H1 (cell line): ENCODE measurements around the gene DDA1. TPM values are rescaled to one million over a fixed set of nuclear protein-coding genes. Genes with fewer than 3 reads are reported as not detected.

Experiments
- CTCF ChIA-PET: fragments of 300-600 bp; sonication (Branson Sonifier 250); formaldehyde crosslinking; loops from one replicate; lab custom pipeline; 2021; ENCODE audit not compliant: partially characterized antibody; lab: Charles Lee
- POLR2A ChIA-PET: fragments of 300-600 bp; sonication (Branson Sonifier 250); formaldehyde crosslinking; loops from one replicate; lab custom pipeline; 2021; ENCODE audit warnings: inconsistent platforms; ENCODE audit not compliant: partially characterized antibody; lab: Charles Lee
- DNase-seq, 2 experiments: peaks; one replicate each; pipeline versions ENCODE4 v3.0.0 to v3.0.0-alpha.2; 2010 to 2022; ENCODE audit warnings: low spot score in 2 of 2, low read depth in 1 of 2, mixed read lengths in 1 of 2
- FAIRE-seq: peaks from 2 replicates; lab custom pipeline; 2011; peaks lifted over from hg19 to GRCh38; lab: Jason Lieb, UNC
- H2AFZ ChIP-seq: 2 replicates; pipeline ENCODE4 v1.8.1; 2012; ENCODE audit warnings: low read length, inconsistent platforms
- H2AK5ac ChIP-seq: 2 replicates; pipeline ENCODE4 v1.6.1; 2013; ENCODE audit warnings: low read depth, low read length
- H2BK120ac ChIP-seq: replicated peaks from 2 replicates; pipeline ENCODE3; 2013; ENCODE audit warnings: low read depth, low read length, inconsistent platforms
- H2BK12ac ChIP-seq: 2 replicates; pipeline ENCODE4 v1.6.1; 2013; ENCODE audit warnings: low read depth, low read length
- H2BK15ac ChIP-seq: 2 replicates; pipeline ENCODE4 v1.6.1; 2013; ENCODE audit warnings: low read length
- H2BK20ac ChIP-seq: 2 replicates; pipeline ENCODE4 v1.6.1; 2013; ENCODE audit warnings: low read length
- H2BK5ac ChIP-seq: 2 replicates; pipeline ENCODE4 v1.6.1; 2013; ENCODE audit warnings: low read depth, low read length
- H3K14ac ChIP-seq: 2 replicates; pipeline ENCODE4 v1.6.1; 2013; ENCODE audit warnings: inconsistent platforms; ENCODE audit not compliant: insufficient read length
- H3K18ac ChIP-seq: 2 replicates; pipeline ENCODE4 v1.6.1; 2013; ENCODE audit warnings: low read length; ENCODE audit errors: extremely low read depth
- H3K23ac ChIP-seq: 2 replicates; pipeline ENCODE4 v1.6.1; 2013; ENCODE audit warnings: inconsistent platforms; ENCODE audit not compliant: insufficient read length
- H3K23me2 ChIP-seq: 2 replicates; pipeline ENCODE4 v1.6.1; 2013; ENCODE audit warnings: low read depth, low read length
- H3K27ac ChIP-seq: 2 replicates; pipeline ENCODE4 v1.6.1; 2011; ENCODE audit warnings: low read depth, low read length, inconsistent platforms
- H3K27me3 ChIP-seq, 4 experiments: replicated peaks in 1 of 4; 1 replicate in 1 of 4; 2 replicates in 3 of 4; pipeline versions ENCODE4 v1.6.1 to v1.8.1; 2011 to 2013; ENCODE audit warnings: low read length in 3 of 4, mild to moderate bottlenecking in 3 of 4, inconsistent platforms in 2 of 4, mixed read lengths in 2 of 4, moderate library complexity in 1 of 4; ENCODE audit not compliant: control insufficient read depth in 3 of 4, insufficient read depth in 3 of 4; ENCODE audit errors: extremely low read depth in 1 of 4
- H3K36me3 ChIP-seq, 4 experiments: 2 replicates each; pipeline versions ENCODE4 v1.6.1 to v1.8.1; 2011 to 2013; ENCODE audit warnings: mild to moderate bottlenecking in 4 of 4, low read length in 3 of 4, moderate library complexity in 2 of 4, control low read depth in 1 of 4, inconsistent platforms in 1 of 4; ENCODE audit not compliant: insufficient read depth in 4 of 4, control insufficient read depth in 2 of 4
- H3K4ac ChIP-seq: replicated peaks from 2 replicates; pipeline ENCODE3; 2013; ENCODE audit warnings: low read length, low read depth, mixed read lengths, inconsistent platforms; ENCODE audit not compliant: insufficient read length
- H3K4me1 ChIP-seq, 4 experiments: replicated peaks in 1 of 4; 1 replicate in 1 of 4; 2 replicates in 3 of 4; pipeline versions ENCODE4 v1.6.1 to v1.8.1; 2011 to 2013; ENCODE audit warnings: low read length in 3 of 4, inconsistent platforms in 2 of 4, mixed read lengths in 1 of 4; ENCODE audit not compliant: insufficient read depth in 4 of 4, control insufficient read depth in 3 of 4
- H3K4me2 ChIP-seq, 2 experiments: 2 replicates each; pipeline versions ENCODE4 v1.6.1 to v1.8.1; 2011 to 2013; ENCODE audit warnings: low read depth in 2 of 2, low read length in 2 of 2, control low read depth in 1 of 2, inconsistent platforms in 1 of 2, mild to moderate bottlenecking in 1 of 2; ENCODE audit not compliant: insufficient read depth in 1 of 2
- H3K4me3 ChIP-seq, 4 experiments: fragments of 200-600, 300-600 bp in 1 of 4; sonication (generic), shearing (Covaris generic), sonication (Bioruptor Twin) in 1 of 4; 2 replicates each; pipeline versions ENCODE4 v1.5.1 to v1.8.1; 2011 to 2016; ENCODE audit warnings: low read length in 4 of 4, low read depth in 3 of 4, control low read depth in 2 of 4, inconsistent platforms in 2 of 4, mild to moderate bottlenecking in 2 of 4, mixed read lengths in 1 of 4, moderate library complexity in 1 of 4; ENCODE audit not compliant: insufficient read depth in 2 of 4; ENCODE audit errors: extremely low read depth in 1 of 4
- H3K56ac ChIP-seq: replicated peaks from 2 replicates; pipeline ENCODE3; 2013; ENCODE audit warnings: low read depth, mild to moderate bottlenecking, mixed read lengths, low read length, inconsistent platforms; ENCODE audit not compliant: insufficient read length
- H3K79me1 ChIP-seq: 2 replicates; pipeline ENCODE4 v1.6.1; 2013; ENCODE audit warnings: low read depth, low read length, control low read depth
- H3K79me2 ChIP-seq, 2 experiments: 2 replicates each; pipeline versions ENCODE4 v1.6.1 to v1.8.1; 2012 to 2013; ENCODE audit warnings: low read length in 2 of 2, mild to moderate bottlenecking in 2 of 2, inconsistent platforms in 1 of 2; ENCODE audit not compliant: insufficient read depth in 2 of 2, control insufficient read depth in 1 of 2
- H3K9ac ChIP-seq, 4 experiments: replicated peaks in 1 of 4; 1 replicate in 1 of 4; 2 replicates in 3 of 4; pipeline versions ENCODE4 v1.6.1 to v1.8.1; 2011 to 2013; ENCODE audit warnings: low read depth in 3 of 4, low read length in 3 of 4, control low read depth in 2 of 4, mild to moderate bottlenecking in 2 of 4, moderate library complexity in 2 of 4, inconsistent platforms in 1 of 4; ENCODE audit errors: extremely low read depth in 1 of 4
- H3K9me3 ChIP-seq, 2 experiments: 2 replicates each; pipeline versions ENCODE4 v1.6.1 to v1.8.1; 2012 to 2013; ENCODE audit warnings: mild to moderate bottlenecking in 2 of 2, moderate library complexity in 2 of 2, control low read depth in 1 of 2, inconsistent platforms in 1 of 2, low read depth in 1 of 2, low read length in 1 of 2, mixed read lengths in 1 of 2; ENCODE audit not compliant: insufficient read depth in 2 of 2
- H4K20me1 ChIP-seq, 2 experiments: replicated peaks in 1 of 2; 2 replicates each; pipeline versions ENCODE3 to v1.8.1; 2011 to 2013; ENCODE audit warnings: inconsistent platforms in 2 of 2, low read length in 2 of 2, mild to moderate bottlenecking in 1 of 2; ENCODE audit not compliant: insufficient read depth in 2 of 2, control insufficient read depth in 1 of 2
- H4K5ac ChIP-seq: 2 replicates; pipeline ENCODE4 v1.6.1; 2013; ENCODE audit warnings: low read length, low read depth, mixed read lengths, inconsistent platforms; ENCODE audit not compliant: insufficient read length
- H4K8ac ChIP-seq: 2 replicates; pipeline ENCODE4 v1.8.0; 2013; ENCODE audit warnings: mild to moderate bottlenecking, moderate library complexity, low read length, inconsistent platforms; ENCODE audit not compliant: insufficient read depth; ENCODE audit errors: extremely low read depth
- H4K91ac ChIP-seq: replicated peaks from 2 replicates; pipeline ENCODE3; 2013; ENCODE audit warnings: low read length, mixed read lengths, inconsistent platforms; ENCODE audit not compliant: insufficient read length
- ASH2L ChIP-seq: fragments of 200-600, 300-600 bp; sonication (generic); IDR thresholded peaks from one replicate; pipeline ENCODE4 v1.7.1; 2017; ENCODE audit warnings: low read length
- BCL11A ChIP-seq, 2 experiments: IDR thresholded peaks; one replicate each; pipeline ENCODE4 v1.6.1; 2011; ENCODE audit warnings: low read depth in 2 of 2, low read length in 2 of 2, mild to moderate bottlenecking in 2 of 2
- CHD2 ChIP-seq: IDR thresholded peaks from 2 replicates; pipeline ENCODE4 v1.6.1; 2012; ENCODE audit warnings: low read length, improper control_type of control experiment
- CTBP2 ChIP-seq: IDR thresholded peaks from 2 replicates; pipeline ENCODE4 v1.7.0; 2011; ENCODE audit warnings: borderline replicate concordance, mild to moderate bottlenecking, moderate library complexity, mixed read lengths, low read length; ENCODE audit not compliant: insufficient read depth, insufficient read length
- GABPA ChIP-seq: IDR thresholded peaks from 2 replicates; pipeline ENCODE4 v1.6.1; 2011; ENCODE audit warnings: mild to moderate bottlenecking, low read length, moderate library complexity, borderline replicate concordance; ENCODE audit not compliant: insufficient read depth
- KDM5A ChIP-seq: fragments of 200-600 bp; IDR thresholded peaks from 2 replicates; pipeline ENCODE4 v1.7.1; 2012; ENCODE audit warnings: mild to moderate bottlenecking, low read length, inconsistent platforms, mixed read lengths
- POLR2A ChIP-seq, 2 experiments: IDR thresholded peaks; 1 replicate in 1 of 2; 2 replicates in 1 of 2; pipeline ENCODE4 v1.6.1; 2011; ENCODE audit warnings: low read depth in 2 of 2, low read length in 2 of 2, mild to moderate bottlenecking in 2 of 2; ENCODE audit errors: control extremely low read depth in 1 of 2
- POU5F1 ChIP-seq: IDR thresholded peaks from 2 replicates; pipeline ENCODE4 v1.6.1; 2011; ENCODE audit warnings: low read depth, mild to moderate bottlenecking, low read length, moderate library complexity
- RBBP5 ChIP-seq: IDR thresholded peaks from 2 replicates; pipeline ENCODE4 v1.7.1; 2012; ENCODE audit warnings: low read depth, mild to moderate bottlenecking, inconsistent platforms, low read length, moderate library complexity, borderline replicate concordance
- SP1 ChIP-seq: IDR thresholded peaks from 2 replicates; pipeline ENCODE4 v1.6.1; 2011; ENCODE audit warnings: low read depth, low read length
- SP2 ChIP-seq: IDR thresholded peaks from 2 replicates; pipeline ENCODE4 v1.6.1; 2012; ENCODE audit warnings: mild to moderate bottlenecking, low read length, inconsistent platforms
- TAF7 ChIP-seq: optimal IDR thresholded peaks from 2 replicates; pipeline ENCODE3; 2011; ENCODE audit warnings: low read depth, mild to moderate bottlenecking, inconsistent platforms, low read length, moderate library complexity, borderline replicate concordance
- TCF12 ChIP-seq: IDR thresholded peaks from 2 replicates; pipeline ENCODE4 v1.6.1; 2011; ENCODE audit warnings: low read depth, mild to moderate bottlenecking, low read length
- WGBS, 2 experiments: shearing (Covaris generic) in 1 of 2; methylation state at CpG; one replicate each; pipeline versions ENCODE4 v1.1.6 to v1.1.7; 2013 to 2015; ENCODE audit warnings: low lambda C conversion rate in 2 of 2, mixed read lengths in 2 of 2, inconsistent platforms in 1 of 2, low coverage in 1 of 2, missing lambda C conversion rate in 1 of 2; ENCODE audit not compliant: insufficient replicate concordance in 2 of 2, insufficient coverage in 1 of 2, insufficient read length in 1 of 2; ENCODE audit errors: extremely low coverage in 1 of 2, missing lambda C conversion rate in 1 of 2; 5-methylcytosine and 5-hydroxymethylcytosine counted together
- polyA plus RNA-seq, 7 experiments: library from polyadenylated mRNA; depleted of rRNA in 3 of 7; stranded (reverse) in 5 of 7; unstranded in 2 of 7; fragments of >200 nt in 5 of 7; fragments of 200-250 nt in 2 of 7; gene quantifications; 1 replicate in 5 of 7; 2 replicates in 1 of 7; 4 replicates in 1 of 7; pipeline versions ENCODE4 v1.2.1 to v1.2.3, GENCODE V29; 2011 to 2013; ENCODE audit warnings: missing spikeins in 2 of 7, mixed read lengths in 2 of 7
- total RNA-seq: library from RNA; stranded (reverse); fragmentation: NEBNext Ultra II Directional; extraction: Animal tissue kit (Norgen Biotek cat#: 25700); gene quantifications from 2 replicates; pipeline ENCODE4 v1.2.1, GENCODE V29; 2021

The DDA1 gene
- total and polyA plus RNA-seq, 2 of the 8 experiments (the other 6 are each of a cell fraction or from before 2014, with no cell fraction given), result 29.2 to 34.5 TPM

DNA sequence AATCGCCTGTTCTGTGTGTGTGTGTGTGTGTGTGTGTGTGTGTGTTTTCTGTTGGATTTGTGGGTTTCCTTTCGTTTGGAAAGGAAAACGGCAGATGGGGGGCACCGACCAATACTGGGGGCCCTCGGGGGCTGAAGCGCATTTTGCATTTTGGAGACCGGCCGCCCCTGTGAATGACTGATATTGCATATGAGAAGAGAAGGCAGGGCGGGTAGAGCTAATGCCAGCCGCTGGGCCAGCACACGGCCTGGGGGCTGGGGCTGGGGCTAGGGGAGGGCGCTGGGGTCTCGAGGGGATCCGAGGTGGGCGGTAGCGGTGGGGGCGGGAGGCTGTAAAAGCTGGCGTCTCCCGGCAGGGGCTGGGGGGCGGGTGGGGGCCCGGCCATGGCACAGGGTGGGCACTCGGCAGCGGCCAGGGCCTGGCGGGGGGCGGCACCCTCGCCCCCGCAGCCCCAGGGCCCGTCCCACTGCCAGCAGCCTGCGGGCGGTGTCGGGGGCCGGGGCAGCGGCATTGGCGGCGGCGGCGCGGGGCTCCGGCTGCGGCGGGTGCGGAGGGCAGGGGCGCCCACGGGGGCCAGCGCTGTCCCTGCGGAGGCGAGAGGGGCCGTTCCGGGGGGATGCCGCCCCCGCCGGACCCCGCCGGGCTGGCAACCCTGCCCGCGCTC lies 14.1 kb downstream of the DDA1 start:
- no peaks in the 10 kb centered on the region; the same call in 1 of the 2 replicates for H3K79me1 ChIP-seq
- TF ChIP-seq GABPA (no peak), KDM5A (no peak), SP1 (no peak), CHD2 (no peak), BCL11A (IDR thresholded peaks at IDR 0.05; ENCODE audit: low read depth in 2 of 2, low read length in 2 of 2) (no peak), TAF7 (no peak), SP2 (no peak), TCF12 (no peak), CTBP2 (no peak), POLR2A (IDR thresholded peaks at IDR 0.05; ENCODE audit: control extremely low read depth in 1 of 2, low read depth in 2 of 2, low read length in 2 of 2) (no peak), RBBP5 (no peak), ASH2L (no peak), POU5F1 (no peak)
- peaks cover 0 to 12% (median 7%) of the 10 kb centered on the region in 4 experiments; a peak in 4 of 7 replicates for H3K4me1 ChIP-seq
- no peak overlapping the region for H3K4me3 ChIP-seq
- H2BK5ac ChIP-seq, result no peak overlapping the region
- H3K27me3 ChIP-seq, result no peaks in the 10 kb centered on the region
- ChIA-PET POLR2A (interaction anchor here (0.6 to 17.1 kb wide), 4 partner anchors 13 to 40 kb away, joined by 3 to 329 read pairs (median 52); partner anchors contain the start of genes ABHD8, ANO8, DDA1 and GTPBP3), CTCF (no interaction called here)
- H3K9me3 ChIP-seq, result no peaks in the 10 kb centered on the region
- H3K23me2 ChIP-seq, result peaks cover 2% of the 10 kb centered on the region; the same call in 1 of the 2 replicates
- no peak overlapping the region for H4K5ac ChIP-seq
- H4K91ac ChIP-seq, result no peak overlapping the region
- FAIRE-seq, result no peak
- H3K56ac ChIP-seq, result no peak overlapping the region
- no peak overlapping the region for H3K23ac ChIP-seq
- H3K14ac ChIP-seq, result no peak overlapping the region
- H2BK12ac ChIP-seq, result no peak overlapping the region
- no peak overlapping the region for H3K4me2 ChIP-seq
- no peak overlapping the region for H3K27ac ChIP-seq
- no peak overlapping the region for H4K8ac ChIP-seq
- no peak overlapping the region for H3K18ac ChIP-seq
- H3K9ac ChIP-seq, result no peak overlapping the region
- H3K79me2 ChIP-seq, result no peaks in the 10 kb centered on the region
- H2BK120ac ChIP-seq, result no peak overlapping the region
- 93% methylated on average over 19 of the region's 56 CpGs; no CpG with 5 or more reads in 1 of the 2 experiments for WGBS, 2 experiments
- H2AK5ac ChIP-seq, result no peak overlapping the region
- H2BK20ac ChIP-seq, result no peak overlapping the region
- H3K36me3 ChIP-seq, result peaks cover 2 to 38% (median 15%) of the 10 kb centered on the region in 4 experiments; a peak in 5 of 8 replicates
- H2AFZ ChIP-seq, result no peak overlapping the region
- no peak for DNase-seq
- no peak overlapping the region for H2BK15ac ChIP-seq
- peaks cover 0 to 3% of the 10 kb centered on the region in 2 experiments for H4K20me1 ChIP-seq
- no peak overlapping the region for H3K4ac ChIP-seq
